Epithelial cell of esophagus (primary cell): ENCODE results near the gene NIPAL3.
A peak's percentile ranks its signal among the peaks of the same experiment; 100 is the strongest.

Experiments
- DNase-seq: peaks from one replicate; pipeline ENCODE4 v3.0.0; 2010; ENCODE audit warnings: low read depth
- H3K4me3 ChIP-seq: 2 replicates; pipeline ENCODE4 v1.5.1; 2011; ENCODE audit warnings: mild to moderate bottlenecking, low read length, control low read depth
- TF ChIP-seq, protein P1 (sequence below): IDR thresholded peaks from 2 replicates; pipeline ENCODE4 v1.5.1; 2011; ENCODE audit warnings: low read depth, mild to moderate bottlenecking, low read length, control low read depth, inconsistent platforms; ENCODE audit not compliant: insufficient read depth; ENCODE audit errors: missing control alignments

NIPAL3 gene

DNA sequence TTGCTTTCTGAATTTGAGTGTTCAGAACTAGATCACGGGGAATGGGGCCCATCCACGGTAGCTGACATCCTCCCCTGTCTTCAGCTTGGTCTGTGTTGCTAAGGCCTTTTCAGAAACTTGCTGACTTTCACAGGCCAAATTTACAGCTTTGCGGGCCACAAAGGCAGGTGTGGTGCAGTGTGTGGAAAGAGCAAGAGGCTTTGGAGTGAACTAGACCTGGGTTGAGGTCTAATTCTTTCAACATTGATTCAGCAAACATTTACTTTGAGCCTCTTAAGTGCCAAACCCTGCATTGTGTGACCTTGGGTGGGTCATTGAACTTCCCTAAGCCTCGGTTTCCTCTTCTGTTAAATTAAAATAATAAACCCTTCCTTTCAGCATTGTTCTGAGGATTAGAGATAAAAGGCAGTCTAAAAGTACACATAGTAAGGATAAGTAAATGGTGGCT, 26.3 kb upstream of the NIPAL3 start:
- no peak for DNase-seq
- TF ChIP-seq, protein P1, sequence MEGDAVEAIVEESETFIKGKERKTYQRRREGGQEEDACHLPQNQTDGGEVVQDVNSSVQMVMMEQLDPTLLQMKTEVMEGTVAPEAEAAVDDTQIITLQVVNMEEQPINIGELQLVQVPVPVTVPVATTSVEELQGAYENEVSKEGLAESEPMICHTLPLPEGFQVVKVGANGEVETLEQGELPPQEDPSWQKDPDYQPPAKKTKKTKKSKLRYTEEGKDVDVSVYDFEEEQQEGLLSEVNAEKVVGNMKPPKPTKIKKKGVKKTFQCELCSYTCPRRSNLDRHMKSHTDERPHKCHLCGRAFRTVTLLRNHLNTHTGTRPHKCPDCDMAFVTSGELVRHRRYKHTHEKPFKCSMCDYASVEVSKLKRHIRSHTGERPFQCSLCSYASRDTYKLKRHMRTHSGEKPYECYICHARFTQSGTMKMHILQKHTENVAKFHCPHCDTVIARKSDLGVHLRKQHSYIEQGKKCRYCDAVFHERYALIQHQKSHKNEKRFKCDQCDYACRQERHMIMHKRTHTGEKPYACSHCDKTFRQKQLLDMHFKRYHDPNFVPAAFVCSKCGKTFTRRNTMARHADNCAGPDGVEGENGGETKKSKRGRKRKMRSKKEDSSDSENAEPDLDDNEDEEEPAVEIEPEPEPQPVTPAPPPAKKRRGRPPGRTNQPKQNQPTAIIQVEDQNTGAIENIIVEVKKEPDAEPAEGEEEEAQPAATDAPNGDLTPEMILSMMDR: no peak
- H3K4me3 ChIP-seq: no peak overlapping the region

DNA sequence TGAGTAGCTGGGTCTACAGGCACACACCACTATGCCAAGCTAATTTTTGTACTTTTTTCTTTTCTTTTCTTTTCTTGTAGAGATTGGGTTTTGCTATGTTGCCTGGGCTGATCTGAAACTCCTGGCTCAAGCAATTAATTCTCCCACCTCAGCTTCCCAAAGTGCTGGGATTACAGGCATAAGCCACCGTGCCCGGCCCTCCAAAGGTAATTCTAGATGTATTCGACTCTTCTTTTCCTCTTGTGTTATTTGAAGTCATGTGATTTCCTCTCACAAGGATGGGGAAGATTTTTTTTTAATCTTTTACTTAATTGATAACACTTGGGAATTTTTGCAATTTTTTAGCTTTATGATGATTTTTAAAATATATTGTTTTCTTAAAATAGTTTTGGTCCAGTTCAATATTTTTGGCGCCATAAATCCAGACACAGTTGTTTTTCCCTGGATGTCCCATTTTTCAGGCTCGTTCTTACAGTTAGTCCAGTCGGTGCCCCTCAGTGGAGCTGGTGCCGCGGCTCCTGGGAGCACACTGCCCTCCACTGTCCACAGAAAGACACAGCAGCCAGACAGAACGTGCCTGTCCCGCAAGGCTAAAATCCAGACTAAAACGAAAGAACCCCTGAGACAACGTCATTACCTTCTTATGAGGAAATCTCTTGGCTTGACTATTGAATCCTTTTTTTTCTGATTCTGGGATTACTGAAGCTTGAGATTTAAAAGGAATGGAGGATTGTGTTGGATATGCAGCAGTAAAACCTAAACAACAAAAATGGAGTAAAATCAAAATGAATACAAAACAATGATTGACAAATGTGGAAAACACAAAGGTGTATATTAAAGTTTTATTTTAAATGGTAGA, 24.4 kb upstream of the NIPAL3 start:
- no peak overlapping the region for H3K4me3 ChIP-seq
- TF ChIP-seq, protein P1: peak; percentile 99

DNA sequence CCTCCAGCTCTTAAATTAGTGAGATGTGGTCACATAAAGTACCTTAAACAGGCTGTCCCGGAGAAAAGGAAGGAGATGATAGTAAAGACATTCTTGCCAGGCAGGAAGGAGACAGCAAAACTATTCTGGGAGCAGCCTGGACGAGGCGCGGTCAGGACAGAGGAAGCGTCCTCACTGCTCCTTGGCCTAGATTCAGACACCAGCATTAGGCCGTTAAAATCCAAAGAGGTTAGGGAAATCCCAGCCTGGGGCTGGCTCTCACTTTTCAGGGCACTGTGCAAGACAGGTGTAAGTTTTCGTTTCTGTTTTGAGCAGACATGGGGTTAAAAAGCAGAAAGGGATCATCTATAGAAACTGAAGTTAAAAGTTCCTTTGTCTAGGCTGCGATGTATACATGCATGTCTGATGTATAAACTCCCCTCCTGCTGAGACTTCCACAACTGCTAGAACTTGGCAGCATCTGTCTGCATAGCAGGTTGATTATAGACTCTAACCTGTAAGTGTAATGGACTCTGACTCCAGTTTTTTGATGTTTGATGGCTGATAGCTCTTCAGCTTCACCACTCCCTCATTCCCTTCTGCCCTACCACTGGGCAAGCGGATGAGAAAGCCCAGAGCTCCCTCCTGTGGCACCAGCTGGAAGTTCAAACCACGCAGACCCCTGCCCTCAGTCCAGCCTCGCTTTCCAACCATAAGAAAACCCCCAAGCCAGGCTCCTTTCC, 23.6 kb upstream of the NIPAL3 start:
- peak; percentile 72 for DNase-seq
- TF ChIP-seq, protein P1: peak; percentile 88
- H3K4me3 ChIP-seq: no peak overlapping the region

More for the DNA sequence above, 24.4 kb upstream of the NIPAL3 start:
- DNase-seq: peak; percentile 85

DNA sequence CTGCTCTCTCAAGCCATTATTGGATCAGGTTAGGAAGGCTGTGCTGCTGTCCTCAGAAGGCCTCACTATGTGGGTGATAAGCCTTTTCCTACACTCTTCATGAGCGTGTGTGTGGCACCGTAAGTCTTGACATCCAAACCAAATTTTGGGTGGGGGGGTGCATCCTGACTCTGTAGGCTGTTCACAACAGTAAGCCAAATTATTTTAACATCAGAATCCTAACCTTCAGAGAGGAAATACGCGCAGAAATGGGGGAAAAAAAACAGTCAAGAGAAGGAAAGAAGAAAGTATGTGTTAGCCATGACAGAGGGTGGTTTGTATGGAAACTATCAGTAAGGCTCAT, 23.0 kb upstream of the NIPAL3 start:
- DNase-seq: no peak
- H3K4me3 ChIP-seq: no peak overlapping the region
- TF ChIP-seq, protein P1: no peak

DNA sequence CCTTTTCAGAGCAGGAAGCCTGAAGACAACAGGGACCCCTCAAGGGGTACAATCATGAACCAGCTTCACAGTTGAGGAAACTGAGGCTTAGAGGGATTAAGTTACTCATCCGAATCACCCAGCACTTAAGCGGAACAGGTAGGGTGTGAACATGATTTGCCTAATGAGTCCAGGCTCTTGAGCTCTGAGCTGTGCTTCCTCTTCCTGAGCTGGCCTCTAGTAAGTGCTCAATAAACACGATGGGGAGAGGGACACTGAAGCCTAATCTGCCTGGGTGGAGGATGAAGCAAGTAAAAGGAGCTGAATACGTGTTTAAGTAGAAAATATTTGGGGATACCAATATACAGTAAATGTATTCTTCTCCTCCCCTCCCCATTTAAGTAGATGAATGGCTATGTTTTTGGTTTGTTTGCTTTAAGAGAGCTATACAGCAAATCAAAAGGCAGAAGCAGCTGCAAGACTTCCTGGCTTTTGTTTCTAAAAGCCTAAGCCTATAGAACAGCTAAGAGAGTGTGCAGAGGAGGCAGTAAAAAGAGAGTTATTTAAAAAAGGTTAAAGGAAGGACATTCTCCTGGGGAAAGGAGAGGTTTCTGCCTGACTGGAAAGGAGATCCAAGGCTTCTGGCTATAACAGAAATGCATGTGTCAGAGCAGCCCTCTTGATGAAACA, 22.5 kb upstream of the NIPAL3 start:
- H3K4me3 ChIP-seq: no peak overlapping the region
- TF ChIP-seq, protein P1: no peak
- DNase-seq: no peak

DNA sequence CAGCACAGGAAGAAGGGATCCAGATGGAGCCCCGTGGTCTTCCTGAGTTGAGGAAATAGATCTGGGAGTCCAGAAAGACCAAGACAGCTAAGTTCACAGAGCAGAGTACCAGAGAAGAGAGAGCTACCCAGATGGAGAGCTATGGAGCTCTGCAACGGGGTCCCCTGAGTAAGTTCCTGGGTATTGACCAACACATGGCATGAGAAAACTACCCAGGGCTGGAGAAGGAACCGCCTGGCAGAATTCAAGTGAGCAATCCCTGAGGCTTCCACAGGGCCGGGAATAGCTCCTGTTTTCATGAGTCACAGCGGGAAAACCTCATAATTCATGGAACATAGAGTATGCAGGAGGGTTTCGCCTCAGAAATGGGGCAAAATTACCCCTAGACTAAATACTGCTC, 21.7 kb upstream of the NIPAL3 start:
- peak; percentile 90 for DNase-seq
- H3K4me3 ChIP-seq: no peak overlapping the region
- TF ChIP-seq, protein P1: no peak
